Measurements from ENCODE around the gene BLOC1S3. TPM values are rescaled to one million over a fixed set of nuclear protein-coding genes. Genes with fewer than 3 reads are reported as not detected.

Gene BLOC1S3, protein sequence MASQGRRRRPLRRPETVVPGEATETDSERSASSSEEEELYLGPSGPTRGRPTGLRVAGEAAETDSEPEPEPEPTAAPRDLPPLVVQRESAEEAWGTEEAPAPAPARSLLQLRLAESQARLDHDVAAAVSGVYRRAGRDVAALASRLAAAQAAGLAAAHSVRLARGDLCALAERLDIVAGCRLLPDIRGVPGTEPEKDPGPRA
- 10 to 100 TPM; 16.3 to 20.4 TPM for total RNA-seq

DNA sequence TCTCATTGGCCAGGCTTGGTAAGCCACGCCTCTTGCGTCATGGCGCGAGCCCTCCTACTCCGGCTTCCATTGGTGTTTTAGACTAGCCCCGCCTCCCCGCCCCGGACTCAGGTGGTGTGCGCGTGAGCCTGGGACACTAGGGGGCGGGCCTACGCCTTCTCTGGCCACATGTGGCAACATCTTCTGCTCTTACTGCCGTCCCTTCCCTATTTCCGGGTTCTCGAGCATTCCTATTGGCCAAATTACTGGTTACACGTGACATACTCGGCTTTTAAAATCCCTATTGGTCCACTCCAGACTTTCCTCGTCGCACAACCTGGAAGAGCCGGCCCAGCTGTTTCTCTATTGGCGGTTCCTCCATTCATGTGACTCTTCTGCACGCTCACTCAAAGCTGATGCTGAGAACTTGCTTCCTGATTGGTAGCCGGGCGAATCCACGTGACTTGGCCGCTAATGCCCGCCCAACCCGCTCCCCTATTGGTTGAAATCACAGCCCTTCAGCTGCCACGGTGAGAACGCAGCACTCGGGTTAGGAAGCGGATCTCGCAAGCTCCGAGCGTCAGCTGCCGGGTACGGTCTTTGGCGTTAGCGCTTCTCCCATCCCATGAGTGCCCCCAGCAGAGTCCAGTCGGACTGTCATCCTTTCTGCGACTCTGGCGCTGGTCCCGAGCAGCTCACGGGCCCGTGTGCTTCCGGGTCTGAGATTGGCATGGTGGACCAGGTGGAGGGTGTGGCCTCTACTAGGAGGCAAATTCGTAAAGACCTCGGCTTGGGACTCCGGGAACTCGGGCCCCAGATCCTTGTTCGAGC is at the start of gene BLOC1S3:
Gene BLOC1S3, plus strand, starts transcription at position 523 of the 810 bp plus-strand sequence. CDS start 513 bp downstream, outside the sequence.
- CTCF ChIA-PET = interaction anchor here (0.7 to 1.9 kb wide), 16 partner anchors 8 to 503 kb away, joined by 3 to 14 read pairs (median 4); partner anchors contain the start of genes CLASRP, CLPTM1 and PPP1R37
- Mint-ChIP-seq H3K9me3 (no peaks in the 10 kb centered on the region), H3K4me1 (peaks cover 46% of the 10 kb centered on the region), H3K36me3 (ENCODE audit: low read depth) (peaks cover 14% of the 10 kb centered on the region), H3K27ac (peak within 1 kb of the TSS; percentile 87), H3K27me3 (no peaks in the 10 kb centered on the region), H3K4me3 (peak within 1 kb of the TSS; percentile 81)
- POLR2A ChIA-PET = interaction anchor here (0.6 to 2.9 kb wide), 19 partner anchors 8 to 467 kb away, joined by 3 to 40 read pairs (median 5); partner anchors contain the start of genes CLASRP, CLPTM1, GEMIN7 and PPP1R37
- peak; percentile 100 for DNase-seq

DNA sequence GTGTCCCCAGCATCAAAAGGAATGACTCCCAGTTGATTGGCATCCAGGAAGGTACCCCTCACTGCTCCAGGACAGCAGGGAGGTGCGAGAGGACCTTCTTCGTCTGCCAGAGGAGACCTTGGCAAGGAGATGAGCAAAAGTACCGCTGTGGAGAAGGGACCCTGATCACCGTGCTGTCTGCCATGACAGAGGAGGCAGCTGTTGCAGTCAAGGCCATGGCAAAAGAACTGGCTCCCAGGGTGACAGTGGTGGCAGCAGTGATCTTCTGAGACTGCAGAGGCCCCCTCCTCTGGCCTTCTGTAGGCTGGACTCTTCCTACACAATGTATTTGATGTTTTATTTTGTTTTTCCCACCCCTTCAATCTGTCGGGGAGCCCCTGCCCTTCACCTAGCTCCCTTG is 49.8 kb upstream of the BLOC1S3 start:
- ChIA-PET POLR2A (no interaction called here), CTCF (no interaction called here)
- Mint-ChIP-seq H3K27me3 (no peaks in the 10 kb centered on the region), H3K27ac (no peak overlapping the region), H3K4me3 (no peak overlapping the region), H3K4me1 (peaks cover 15% of the 10 kb centered on the region), H3K36me3 (ENCODE audit: low read depth) (no peaks in the 10 kb centered on the region), H3K9me3 (no peaks in the 10 kb centered on the region)
- DNase-seq = no peak

DNA sequence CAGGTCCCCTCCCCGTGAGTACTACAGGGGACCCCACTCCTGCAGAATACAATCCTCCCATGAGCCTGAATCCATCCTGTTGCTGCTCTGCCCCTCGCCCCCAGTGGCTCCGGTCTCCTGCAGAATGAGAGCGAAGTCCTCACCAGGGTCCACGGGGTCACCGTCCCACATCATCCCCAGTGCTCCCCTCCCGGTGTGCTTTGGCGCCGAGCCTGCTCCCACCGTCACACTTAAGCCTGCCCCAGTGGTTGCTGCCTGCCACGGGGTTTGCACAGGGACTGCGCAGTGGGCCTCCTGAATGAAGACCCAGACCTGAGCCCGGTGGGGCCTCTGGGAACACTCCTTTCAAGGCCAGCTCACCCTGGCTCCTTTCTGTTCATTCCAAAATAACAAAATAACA is 48.3 kb upstream of the BLOC1S3 start:
- no peak overlapping the region for H3K4me3 Mint-ChIP-seq
- H3K36me3 Mint-ChIP-seq (ENCODE audit: low read depth) = no peaks in the 10 kb centered on the region
- ChIA-PET CTCF (no interaction called here), POLR2A (no interaction called here)
- H3K27me3 Mint-ChIP-seq = no peaks in the 10 kb centered on the region
- DNase-seq = no peak
- no peak overlapping the region for H3K27ac Mint-ChIP-seq
- peaks cover 15% of the 10 kb centered on the region for H3K4me1 Mint-ChIP-seq
- H3K9me3 Mint-ChIP-seq = no peaks in the 10 kb centered on the region

DNA sequence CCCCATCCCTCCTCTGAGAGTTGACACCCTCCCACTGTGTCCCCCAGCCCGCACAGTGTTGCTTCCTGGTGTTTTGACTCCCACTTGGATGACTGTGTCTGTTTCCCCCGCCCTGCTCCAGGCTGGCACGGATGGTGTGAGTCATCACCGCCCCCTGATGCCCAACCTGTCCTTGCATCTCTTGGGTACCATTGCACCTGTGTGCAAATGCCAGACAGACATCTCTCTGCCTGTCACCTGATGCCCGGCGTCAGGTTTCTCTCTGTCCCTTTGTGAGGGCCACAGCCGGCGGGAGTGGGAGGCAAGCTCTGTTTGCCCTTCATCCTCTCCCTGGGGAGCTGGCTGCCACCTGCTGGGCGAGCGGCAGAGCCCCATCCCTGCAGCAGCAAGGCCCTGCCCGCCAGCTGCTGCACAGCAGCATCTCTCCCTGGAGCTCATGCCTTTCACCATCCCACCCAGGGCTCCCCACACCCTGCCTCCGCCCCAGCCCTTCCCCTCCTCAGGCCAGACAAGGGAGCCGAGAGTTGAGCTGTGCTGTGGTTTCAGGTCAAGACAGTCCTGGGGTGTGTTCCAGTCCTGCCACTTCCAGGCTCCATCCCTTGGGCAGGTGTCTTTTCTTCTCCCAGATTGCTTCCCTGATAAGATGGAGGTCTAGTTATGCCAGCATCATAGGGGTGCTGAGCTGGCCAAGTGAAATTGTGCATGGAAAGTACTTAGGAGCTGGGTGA is 47.5 kb upstream of the BLOC1S3 start:
- H3K36me3 Mint-ChIP-seq (ENCODE audit: low read depth) = no peaks in the 10 kb centered on the region
- CTCF ChIA-PET = interaction anchor here (1.0 to 1.6 kb wide), 3 partner anchors 12 to 47 kb away, joined by 3 to 8 read pairs (median 5); partner anchors contain the start of genes BLOC1S3 and TRAPPC6A
- POLR2A ChIA-PET = no interaction called here
- no peaks in the 10 kb centered on the region for H3K27me3 Mint-ChIP-seq
- H3K4me3 Mint-ChIP-seq = no peak overlapping the region
- no peak for DNase-seq
- H3K27ac Mint-ChIP-seq = no peak overlapping the region
- peaks cover 13% of the 10 kb centered on the region for H3K4me1 Mint-ChIP-seq
- no peaks in the 10 kb centered on the region for H3K9me3 Mint-ChIP-seq

DNA sequence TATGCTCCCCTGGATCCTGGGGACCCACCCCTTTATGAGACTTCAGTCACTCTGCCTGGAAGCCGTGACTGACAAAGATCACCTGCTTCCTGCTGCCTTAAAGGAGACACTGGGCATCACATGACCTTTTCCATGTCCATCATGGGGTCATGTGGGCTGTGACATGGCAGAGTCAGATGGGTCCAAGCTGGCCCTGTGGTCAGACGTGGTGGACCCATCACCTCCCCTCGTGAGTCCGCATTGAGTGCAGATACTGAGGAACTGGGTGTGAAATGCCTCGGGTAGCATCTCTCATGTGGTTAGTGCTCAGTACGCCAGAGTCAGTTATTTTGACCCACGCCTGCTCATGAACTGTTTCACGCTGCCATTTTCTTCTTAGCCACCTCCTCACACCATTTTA is 44.9 kb upstream of the BLOC1S3 start:
- H3K4me3 Mint-ChIP-seq = no peak overlapping the region

DNA sequence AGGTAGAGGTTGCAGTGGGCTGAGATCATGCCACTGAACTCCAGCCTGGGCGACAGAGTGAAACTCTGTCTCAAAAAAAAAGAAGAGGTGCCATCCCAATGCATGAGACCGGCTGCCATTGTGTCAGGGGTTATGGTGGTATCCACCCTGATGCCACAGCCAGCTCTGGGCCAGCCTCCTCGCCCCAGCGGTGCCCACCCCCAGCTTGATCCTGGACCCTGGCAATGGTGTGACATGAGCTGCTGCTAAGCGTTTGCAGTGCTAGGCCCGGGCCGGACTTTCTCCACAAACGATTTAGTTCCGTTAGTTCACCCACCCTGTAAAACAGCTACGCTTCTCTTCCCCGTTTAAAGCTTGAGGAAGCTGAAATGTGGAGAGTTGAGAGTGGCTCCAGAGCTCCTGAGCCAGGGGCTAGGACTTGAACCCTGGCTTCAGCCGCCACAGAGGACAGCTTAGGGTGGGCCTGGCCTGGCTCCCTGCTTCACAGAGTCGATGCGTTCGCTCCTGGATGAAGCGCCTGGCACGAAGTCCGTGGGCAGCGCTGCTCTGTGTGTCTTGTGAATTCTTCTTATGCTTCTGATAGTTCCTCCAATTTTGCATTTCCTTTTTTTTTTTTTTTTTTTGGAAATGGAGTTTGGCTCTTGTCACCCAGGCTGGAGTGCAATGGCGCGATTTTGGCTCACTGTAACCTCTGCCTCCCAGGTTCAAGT is 43.3 kb upstream of the BLOC1S3 start:
- no peak for DNase-seq
- Mint-ChIP-seq H3K27ac (no peak overlapping the region), H3K27me3 (no peaks in the 10 kb centered on the region), H3K36me3 (ENCODE audit: low read depth) (no peaks in the 10 kb centered on the region), H3K4me3 (no peak overlapping the region), H3K9me3 (no peaks in the 10 kb centered on the region), H3K4me1 (peaks cover 10% of the 10 kb centered on the region)
- CTCF ChIA-PET = interaction anchor here (0.7 to 1.8 kb wide), 3 partner anchors 9 to 180 kb away, joined by 3 to 8 read pairs (median 3); partner anchors contain the start of genes BLOC1S3 and CLPTM1
- POLR2A ChIA-PET = no interaction called here

More for the DNA sequence above, 44.9 kb upstream of the BLOC1S3 start:
- Mint-ChIP-seq H3K9me3 (no peaks in the 10 kb centered on the region), H3K27ac (no peak overlapping the region), H3K36me3 (ENCODE audit: low read depth) (no peaks in the 10 kb centered on the region), H3K4me1 (peaks cover 10% of the 10 kb centered on the region), H3K27me3 (no peaks in the 10 kb centered on the region)
- POLR2A ChIA-PET = no interaction called here
- DNase-seq = no peak
- CTCF ChIA-PET = no interaction called here

DNA sequence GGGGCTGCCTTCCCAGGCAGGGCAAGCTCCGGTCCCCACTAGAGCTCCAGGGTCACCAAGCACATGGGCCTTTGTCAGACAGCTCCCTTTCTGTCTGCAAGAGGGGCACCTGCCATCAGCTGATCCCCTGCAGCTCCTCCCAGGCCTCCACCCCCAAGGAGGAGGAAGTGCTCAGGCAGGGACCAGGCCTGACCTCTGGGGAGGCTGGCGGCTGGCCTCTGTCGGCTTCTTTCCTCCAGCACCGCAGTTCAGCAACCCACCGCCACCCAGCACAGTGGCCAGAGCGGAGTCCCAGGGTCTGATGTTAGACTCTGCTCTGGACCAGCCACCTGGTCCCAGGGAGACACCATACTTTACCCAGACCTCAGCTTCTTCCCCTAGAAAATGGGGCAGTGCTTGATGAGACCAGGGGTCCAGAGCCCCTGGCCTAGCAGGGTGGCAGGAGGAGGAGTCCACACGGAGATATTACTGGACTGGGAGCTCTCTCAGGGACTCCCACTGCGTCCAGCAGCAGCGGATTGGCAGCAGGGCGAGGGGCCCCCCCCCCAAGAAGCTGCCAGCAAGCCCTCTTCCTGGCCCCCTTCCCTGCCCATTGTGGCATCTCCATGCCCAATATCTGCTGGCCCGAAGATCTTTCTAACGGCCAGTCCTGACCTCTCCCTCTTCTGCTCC is 41.9 kb upstream of the BLOC1S3 start:
- H3K27ac Mint-ChIP-seq = no peak overlapping the region
- CTCF ChIA-PET = interaction anchor here (0.6 to 1.8 kb wide), 5 partner anchors 11 to 1572 kb away, joined by 3 to 8 read pairs (median 3); no protein-coding TSS in a partner anchor
- POLR2A ChIA-PET = interaction anchor here (1.7 kb wide), 1 partner anchor 41 kb away, joined by 5 read pairs; the partner anchor contains the start of gene TRAPPC6A
- peaks cover 5% of the 10 kb centered on the region for H3K4me1 Mint-ChIP-seq
- no peak overlapping the region for H3K4me3 Mint-ChIP-seq
- H3K27me3 Mint-ChIP-seq = no peaks in the 10 kb centered on the region
- H3K9me3 Mint-ChIP-seq = no peaks in the 10 kb centered on the region
- no peak for DNase-seq
- H3K36me3 Mint-ChIP-seq (ENCODE audit: low read depth) = no peaks in the 10 kb centered on the region

DNA sequence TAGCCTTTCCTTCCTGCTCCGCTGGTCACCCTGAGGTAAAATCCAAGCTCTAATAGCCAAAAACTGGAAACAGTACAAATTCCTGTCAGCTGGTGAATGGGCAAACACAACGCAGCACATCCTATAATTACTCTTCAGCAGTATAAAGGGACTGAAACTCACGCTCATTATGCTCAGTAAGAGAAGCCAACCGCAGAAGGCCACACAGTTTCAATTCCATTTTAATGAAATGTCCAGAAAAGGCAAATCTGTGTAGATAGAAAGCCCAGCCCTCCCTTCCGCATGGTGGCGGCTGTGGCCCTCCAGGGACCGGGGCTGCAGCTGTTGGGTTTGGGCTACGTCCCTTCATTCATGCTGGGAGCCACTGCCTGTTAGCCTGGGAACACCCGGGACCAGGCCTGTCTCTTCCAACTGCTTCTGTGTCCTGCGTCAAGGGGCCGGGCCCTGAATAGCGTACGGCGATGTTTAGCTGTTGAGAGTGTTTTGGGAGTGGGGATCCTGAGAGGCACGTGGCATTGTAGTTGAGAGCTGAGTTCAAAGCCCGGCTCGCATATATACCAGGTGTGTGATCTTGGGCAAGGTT is 41.3 kb upstream of the BLOC1S3 start:
- POLR2A ChIA-PET = interaction anchor here (1.5 to 1.7 kb wide), 2 partner anchors 14 to 40 kb away, joined by 3 to 5 read pairs; partner anchors contain the start of gene TRAPPC6A
- H3K27me3 Mint-ChIP-seq = no peaks in the 10 kb centered on the region
- CTCF ChIA-PET = interaction anchor here (0.6 to 1.2 kb wide), 6 partner anchors 11 to 375 kb away, joined by 3 to 4 read pairs (median 3); partner anchors contain the start of gene TRAPPC6A
- no peak overlapping the region for H3K27ac Mint-ChIP-seq
- no peak for DNase-seq
- H3K4me3 Mint-ChIP-seq = no peak overlapping the region
- no peaks in the 10 kb centered on the region for H3K9me3 Mint-ChIP-seq
- no peaks in the 10 kb centered on the region for H3K4me1 Mint-ChIP-seq
- H3K36me3 Mint-ChIP-seq (ENCODE audit: low read depth) = no peaks in the 10 kb centered on the region

DNA sequence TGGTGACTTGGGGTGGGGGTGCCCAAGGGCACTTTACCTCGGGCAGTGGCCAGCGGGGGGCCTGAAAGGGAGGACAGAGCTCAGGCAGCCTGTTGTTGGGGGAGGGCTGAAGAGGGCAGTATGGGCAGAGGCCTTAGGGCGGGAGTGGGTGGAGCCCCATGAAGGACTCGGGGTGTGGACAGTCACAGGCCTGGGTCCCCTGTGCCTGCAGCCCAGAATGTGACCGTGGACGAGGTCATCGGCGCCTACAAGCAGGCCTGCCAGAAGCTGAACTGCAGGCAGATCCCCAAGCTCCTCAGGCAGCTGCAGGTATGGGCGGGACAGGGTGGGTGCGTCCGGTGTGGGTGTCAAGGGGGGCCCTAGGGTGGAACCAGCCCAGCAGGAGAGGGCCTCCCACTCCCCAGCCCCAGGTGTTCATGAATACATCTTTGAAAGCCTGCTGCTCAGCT is 40.3 kb upstream of the BLOC1S3 start:
- Mint-ChIP-seq H3K4me3 (no peak overlapping the region), H3K36me3 (ENCODE audit: low read depth) (no peaks in the 10 kb centered on the region), H3K27me3 (no peaks in the 10 kb centered on the region), H3K4me1 (no peaks in the 10 kb centered on the region), H3K27ac (no peak overlapping the region), H3K9me3 (no peaks in the 10 kb centered on the region)
- ChIA-PET POLR2A (interaction anchor here (1.5 kb wide), 1 partner anchor 13 kb away, joined by 3 read pairs; no protein-coding TSS in a partner anchor), CTCF (interaction anchor here (0.7 kb wide), 1 partner anchor 13 kb away, joined by 5 read pairs; no protein-coding TSS in a partner anchor)
- DNase-seq = no peak

DNA sequence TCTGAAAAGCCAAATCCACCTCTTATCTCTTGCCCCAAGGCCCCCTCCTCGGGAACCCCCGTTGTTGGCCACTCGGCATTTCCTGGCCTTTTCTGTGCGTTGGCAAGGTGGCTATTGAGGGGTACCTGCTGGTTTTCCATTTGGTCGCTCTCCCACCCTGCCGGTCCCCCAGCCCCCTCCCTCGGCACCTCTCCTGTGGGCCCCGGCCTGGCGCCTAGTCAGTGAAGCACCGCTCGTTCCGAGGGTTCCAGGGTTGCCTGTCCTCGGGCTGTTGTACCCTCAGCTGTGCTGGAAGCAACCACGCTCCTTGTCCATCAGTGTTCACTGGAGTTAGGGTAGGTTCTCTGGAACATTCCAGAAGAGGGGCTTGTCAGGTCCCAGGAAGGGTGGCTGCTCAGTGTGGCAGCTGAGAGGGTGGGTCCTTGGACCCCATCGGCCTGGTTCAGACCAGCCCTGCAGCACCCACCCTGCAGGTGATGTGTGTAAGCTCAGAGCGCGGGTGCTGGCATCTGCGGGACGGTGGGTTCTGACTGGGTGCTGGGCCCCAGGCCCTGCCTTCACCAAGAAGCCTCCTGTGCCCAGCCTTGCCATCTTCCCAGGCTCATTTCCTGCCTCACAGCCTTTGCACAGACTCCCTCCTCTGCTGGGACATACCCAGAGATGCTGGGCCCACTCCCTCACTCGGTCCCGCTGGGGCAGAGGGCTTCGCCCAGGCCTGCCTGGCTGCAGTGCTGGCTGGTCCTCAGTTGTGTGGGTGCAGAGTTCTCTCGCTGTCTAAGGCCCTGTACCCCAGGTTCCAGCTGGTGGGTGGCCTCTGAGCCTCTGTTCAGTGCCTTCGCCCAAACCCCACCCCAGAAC is 39.1 kb upstream of the BLOC1S3 start:
- Mint-ChIP-seq H3K36me3 (ENCODE audit: low read depth) (no peaks in the 10 kb centered on the region), H3K4me3 (no peak overlapping the region), H3K27me3 (no peaks in the 10 kb centered on the region), H3K9me3 (no peaks in the 10 kb centered on the region), H3K27ac (no peak overlapping the region), H3K4me1 (no peaks in the 10 kb centered on the region)
- ChIA-PET POLR2A (no interaction called here), CTCF (no interaction called here)
- DNase-seq = no peak

DNA sequence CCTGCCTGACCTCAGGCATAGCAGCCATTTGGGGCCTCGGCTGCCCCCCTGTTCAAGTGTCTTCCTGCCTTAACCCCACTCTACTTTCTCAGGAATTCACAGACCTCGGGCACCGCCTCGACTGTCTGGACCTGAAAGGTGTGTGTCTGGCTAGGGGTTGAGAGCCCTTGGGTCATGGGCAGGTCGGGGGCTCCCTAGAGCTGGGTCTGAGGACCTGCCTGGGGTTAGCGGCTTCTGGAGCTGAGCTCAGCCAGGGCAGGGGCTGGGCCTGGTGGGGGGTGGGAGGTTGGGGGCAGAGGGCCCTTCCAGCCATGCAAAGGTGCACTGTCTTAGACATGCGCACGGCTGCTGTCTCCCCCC is 38.5 kb upstream of the BLOC1S3 start:
- no peak overlapping the region for H3K27ac Mint-ChIP-seq
- ChIA-PET POLR2A (no interaction called here), CTCF (no interaction called here)

More for the DNA sequence above, 38.5 kb upstream of the BLOC1S3 start:
- no peak for DNase-seq
- H3K4me3 Mint-ChIP-seq = no peak overlapping the region
- no peaks in the 10 kb centered on the region for H3K9me3 Mint-ChIP-seq
- H3K4me1 Mint-ChIP-seq = no peaks in the 10 kb centered on the region
- no peaks in the 10 kb centered on the region for H3K36me3 Mint-ChIP-seq (ENCODE audit: low read depth)
- H3K27me3 Mint-ChIP-seq = no peaks in the 10 kb centered on the region
